ENCODE data around the gene VSTM2L.
"Not testable (repeated sequence)": the region's sequence is repeated elsewhere in the genome, so short reads cannot be mapped to it uniquely, and the experiment has no call there.

VSTM2L gene

DNA sequence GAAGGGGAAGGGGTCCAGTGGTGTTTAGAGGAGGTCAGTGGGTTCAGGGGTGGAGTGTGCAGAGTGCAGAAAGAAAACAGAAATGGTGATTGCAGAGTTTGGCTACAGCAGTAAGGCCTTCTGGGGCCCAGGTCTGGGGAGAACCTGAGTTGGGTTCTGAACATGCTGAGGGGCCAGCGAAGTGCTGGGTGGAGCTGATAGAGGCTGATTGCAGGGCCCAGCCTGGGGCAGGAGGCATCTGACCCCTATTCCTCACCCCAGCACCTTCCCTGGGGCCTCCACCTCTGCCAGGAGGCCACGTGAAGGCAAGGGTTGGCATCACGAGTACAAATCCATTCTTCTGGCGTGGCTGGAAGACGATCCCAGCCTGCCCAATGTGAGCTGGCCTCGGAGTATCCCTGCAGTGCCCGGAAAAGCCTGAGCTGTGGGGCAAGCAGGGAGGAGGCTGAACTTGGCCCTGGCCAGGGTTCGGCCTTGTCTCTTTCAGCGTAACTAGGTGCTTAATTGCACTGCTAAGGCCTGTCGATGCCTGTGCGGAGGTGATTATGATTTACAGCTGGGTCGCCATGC is 35.3 kb downstream of the VSTM2L start:
- no peak for DNase-seq (ENCODE audit: low read depth)

DNA sequence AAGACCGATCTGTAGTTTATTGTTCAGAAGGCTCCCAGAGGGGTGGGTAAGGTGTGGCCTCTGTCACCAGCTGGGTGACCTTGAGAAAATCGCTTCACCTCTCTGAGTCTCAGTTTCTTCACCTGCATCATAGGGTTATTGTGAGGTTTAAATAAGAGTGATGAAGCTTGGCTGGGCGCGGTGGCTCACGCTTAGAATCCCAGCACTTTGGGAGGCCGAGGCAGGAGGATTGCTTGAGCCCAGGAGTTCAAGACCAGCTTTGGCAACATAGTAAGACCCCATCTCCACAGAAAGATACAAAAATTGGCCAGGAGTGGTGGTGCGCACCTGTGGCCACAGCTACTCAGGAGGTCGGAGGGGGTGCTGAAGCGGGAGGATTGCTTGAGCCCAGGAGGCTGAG is 36.0 kb downstream of the VSTM2L start:
- DNase-seq (ENCODE audit: low read depth), result no peak

DNA sequence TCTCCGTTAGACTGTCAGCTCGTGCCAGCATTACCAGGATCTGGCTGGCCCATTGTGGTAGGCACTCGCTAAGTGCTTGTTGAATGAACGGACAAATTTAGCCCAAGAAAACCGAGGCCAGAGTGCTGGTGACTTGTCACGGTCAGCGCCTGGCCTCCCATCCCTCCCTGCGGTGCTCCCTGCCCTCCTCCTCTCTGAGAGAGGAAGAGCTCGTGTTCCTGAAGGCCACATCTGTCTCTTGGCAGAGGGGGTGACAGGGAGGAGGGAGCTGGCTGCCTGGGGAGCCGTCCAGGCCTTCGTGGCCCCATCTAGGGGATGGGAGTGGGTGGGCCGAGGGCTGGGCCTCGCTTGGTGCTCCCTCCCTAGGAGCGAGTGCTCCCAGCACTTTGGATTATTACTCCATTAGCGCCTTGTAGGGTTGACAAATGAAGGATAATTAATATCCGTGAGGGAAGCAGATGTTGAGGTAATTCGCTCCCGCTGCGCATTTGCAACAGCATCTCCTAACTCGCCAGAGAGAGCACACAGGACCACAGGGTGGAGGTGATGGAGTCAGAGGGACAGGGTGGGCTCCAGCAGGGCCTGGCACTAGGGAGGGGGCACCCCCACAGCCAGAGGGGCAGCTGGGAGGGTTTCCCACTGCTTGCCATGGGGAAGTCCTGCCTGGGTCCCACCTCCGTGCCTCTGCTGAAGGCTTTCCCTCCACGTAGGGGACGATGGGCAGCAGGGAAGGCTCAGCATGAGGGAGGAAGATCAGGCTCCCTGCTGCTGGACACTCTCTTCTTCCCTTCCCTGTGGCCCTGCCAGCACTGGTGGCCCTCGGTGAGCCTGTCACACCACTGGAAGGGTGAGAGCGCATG is 37.0 kb downstream of the VSTM2L start:
- no peak for DNase-seq (ENCODE audit: low read depth)

DNA sequence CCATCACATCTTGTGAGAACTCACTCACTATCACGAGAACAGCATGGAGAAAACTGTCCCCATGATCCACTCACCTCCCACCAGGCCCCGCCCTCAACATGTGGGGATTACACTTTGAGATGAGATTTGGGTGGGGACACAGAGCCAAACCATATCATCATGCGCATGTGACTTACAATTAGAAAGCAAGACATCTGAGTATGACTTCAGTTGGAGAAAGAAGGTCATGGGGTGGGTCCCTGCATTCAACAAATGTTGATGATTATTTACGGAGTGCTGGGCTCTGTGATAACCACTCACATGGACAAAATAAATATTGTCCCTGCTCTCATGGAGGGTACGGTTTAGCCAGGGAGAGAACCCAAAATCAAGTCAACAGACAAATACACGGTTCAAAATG is 37.9 kb downstream of the VSTM2L start:
- no peak for DNase-seq (ENCODE audit: low read depth)

DNA sequence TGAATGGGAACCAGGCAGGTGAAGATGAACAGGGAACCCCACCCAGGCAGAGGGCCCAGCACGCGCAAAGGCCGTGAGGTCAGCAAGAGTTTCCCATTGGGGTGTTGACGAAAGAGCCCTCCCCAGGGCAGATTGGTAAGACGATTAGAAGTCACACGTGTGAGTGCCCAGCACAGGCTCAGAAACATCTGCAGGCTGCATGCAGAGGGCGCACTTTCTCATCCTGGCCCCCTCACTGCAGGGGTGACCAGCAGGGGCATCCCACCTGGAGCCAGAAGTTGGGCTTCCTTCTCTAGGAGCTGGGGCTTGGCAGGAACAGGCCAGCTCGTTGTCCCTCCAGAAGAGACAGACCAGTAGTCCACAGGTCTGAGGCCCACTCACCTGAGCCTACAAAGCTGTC is 38.4 kb downstream of the VSTM2L start:
- DNase-seq (ENCODE audit: low read depth), result no peak

DNA sequence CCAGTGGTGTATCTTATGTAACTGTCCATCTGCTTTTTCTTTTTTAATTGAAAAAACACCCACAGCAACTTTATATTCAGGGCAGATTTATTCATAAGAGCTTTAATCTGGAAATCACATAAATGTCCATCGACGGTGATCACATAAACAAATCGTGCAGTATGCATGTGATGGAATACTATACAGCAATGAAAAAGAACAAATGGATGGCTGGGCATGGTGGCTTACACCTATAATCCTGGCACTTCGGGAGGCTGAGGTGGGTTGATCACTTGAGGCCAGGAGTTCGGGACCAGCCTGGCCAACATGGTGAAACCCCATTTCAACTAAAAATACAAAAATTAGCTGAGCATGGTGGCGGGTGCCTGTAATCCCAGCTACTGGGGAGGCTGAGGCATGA is 39.1 kb downstream of the VSTM2L start:
- DNase-seq (ENCODE audit: low read depth), result no peak

DNA sequence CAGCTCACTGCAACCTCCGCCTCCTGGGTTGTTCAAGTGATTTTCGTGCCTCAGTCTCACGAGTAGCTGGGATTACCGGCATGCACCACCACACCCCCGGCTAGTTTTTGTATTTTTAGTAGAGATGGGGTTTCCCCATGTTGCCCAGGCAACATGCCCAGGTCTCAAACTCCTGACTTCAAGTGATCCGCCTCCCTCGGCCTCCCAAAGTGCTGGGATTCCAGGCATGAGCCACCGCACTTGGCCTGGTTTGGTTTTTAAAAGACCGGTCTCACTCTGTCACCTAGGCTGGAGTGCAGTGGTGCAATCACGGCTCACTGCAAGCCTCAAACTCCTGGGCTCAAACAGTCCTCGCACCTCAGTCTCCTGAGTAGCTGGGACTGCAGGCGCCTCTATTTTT is 40.1 kb downstream of the VSTM2L start:
- no peak for DNase-seq (ENCODE audit: low read depth)

DNA sequence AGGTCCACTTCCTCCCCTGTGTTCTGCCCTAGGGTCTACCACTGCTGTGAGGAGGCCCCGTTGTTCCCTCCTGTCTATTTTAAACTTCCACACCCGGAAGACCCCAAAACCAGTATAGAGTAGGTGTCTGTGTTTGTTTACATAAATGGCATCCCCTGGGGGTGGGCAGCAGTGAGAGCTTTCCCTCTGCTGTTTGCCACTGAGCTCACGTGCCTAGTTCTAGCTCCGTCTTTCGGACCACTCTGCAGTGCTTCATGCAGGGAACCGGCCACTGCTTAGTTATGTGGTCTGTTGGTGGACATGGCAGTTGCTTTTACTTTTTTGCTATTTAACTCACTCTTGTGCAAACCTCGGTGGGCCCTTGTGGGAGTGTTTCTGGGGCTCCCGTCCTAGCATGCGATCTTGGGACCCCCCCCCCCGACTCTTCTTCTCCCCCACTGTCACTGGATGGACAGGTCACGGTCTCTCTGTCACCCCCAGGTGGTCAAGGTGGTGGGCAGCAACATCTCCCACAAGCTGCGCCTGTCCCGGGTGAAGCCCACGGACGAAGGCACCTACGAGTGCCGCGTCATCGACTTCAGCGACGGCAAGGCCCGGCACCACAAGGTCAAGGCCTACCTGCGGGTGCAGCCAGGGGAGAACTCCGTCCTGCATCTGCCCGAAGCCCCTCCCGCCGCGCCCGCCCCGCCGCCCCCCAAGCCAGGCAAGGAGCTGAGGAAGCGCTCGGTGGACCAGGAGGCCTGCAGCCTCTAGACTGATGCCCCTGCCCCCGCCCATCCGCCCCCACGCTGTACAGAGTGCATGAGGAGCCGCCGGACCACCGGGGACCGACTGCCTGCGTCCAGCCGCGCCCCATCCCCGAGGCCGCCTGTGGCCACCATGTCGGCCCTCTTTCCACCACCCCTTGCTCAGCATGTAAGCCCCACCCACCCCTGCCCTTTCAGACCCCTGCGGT is 40.9 kb downstream of the VSTM2L start:
- no peak for DNase-seq (ENCODE audit: low read depth)

DNA sequence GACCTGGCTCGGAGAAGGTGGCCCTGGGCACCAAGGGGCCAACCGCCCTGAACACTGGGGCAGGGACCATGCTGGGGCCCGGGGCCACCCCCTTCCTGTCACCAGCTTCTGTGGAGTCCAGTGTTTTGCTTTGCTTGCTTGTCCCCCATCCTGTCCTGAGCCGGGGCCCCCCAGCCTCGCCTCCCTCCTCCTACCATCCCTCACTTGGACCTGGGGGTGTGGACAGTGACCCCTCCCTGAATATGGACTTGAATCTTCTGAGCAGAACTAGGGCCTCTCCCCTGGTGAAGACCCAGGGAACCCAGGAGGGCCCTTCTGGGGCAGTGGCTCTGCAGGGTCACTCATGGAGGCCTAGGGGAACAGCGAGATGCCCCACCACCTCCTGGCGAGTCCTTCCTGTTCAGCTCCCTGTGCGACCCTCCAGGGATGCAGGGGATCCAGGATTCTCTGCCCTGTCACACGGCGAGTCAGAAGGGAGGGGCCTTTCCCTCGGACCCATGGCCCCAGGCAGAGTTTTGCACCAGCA is 41.6 kb downstream of the VSTM2L start:
- DNase-seq (ENCODE audit: low read depth), result no peak

DNA sequence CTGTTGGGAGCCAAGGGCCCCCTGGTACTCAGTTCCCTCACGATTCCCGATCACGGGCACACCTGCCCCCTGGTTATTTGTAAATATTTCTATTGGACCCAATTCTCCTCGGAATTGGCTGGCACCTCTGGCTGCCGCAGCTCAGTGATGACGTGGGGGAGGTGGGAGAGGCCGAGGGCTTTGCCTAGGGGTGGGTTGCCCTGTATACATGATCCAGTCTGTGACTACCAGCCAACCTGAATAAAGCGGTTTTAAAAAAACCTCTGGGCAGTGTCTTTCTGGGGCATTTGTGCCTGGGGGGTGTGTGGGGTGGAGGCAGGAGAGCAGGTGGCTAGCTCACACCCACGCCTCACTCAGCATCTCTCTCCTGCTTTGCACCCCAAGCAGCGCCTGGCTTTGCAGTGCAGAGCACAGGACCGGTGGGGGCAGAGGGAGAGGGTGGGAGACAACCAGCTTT is 42.2 kb downstream of the VSTM2L start:
- DNase-seq (ENCODE audit: low read depth), result no peak

DNA sequence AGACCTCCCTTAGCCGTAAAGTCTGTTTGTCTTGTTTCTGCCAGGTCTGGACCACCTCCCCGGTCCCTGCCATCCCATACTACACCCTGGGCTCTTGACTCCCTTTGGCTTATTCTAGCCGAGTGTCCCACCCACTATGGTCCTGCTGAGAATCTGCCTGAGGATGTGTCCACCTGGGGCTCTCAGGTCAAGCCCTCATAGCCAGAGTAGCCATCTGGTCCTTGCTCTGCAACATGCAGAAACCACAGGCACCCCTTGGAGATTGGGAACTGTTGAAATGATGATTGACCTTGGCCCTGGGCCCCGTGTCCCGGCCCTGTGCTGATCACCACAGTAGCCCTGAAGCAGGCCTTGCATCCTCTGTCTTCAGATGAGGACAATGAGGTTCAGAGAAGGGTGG is 44.0 kb downstream of the VSTM2L start:
- DNase-seq (ENCODE audit: low read depth), result no peak

DNA sequence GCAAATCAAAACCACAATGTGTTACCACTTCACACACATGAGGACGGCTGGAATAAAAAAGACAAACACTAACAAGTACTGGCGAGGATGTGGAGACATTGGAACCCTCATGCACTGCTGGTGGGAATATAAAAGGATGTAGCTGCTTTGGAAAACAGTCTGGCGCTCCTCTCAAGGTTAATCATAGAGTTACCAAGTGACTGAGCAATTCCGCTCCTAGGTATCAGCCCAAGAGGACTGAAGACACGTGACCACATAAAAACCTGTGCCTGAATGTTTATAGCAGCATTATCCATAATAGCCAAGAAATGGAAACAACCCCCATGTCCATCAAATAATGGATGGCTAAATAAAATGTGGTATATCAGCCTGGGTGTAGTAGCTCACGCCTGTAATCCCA is 45.0 kb downstream of the VSTM2L start:
- no peak for DNase-seq (ENCODE audit: low read depth)

DNA sequence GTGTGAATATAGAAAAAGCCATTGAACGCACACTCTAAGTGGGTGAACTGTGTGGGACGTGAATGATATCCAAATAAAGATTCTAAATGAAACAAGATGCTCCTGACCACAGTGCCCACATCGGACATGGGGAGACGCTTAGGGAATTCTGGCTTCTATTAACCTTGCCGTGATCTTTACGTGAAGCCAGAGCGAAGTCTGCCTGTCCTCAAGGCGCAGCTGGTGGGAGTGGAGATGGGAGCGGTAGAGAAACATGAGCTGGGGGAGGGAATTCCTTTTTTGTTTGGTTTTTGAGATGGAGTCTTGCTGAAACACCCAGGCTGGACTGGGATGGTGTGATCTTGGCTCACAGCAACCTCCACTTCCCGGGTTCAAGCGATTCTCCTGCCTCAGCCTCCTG is 46.0 kb downstream of the VSTM2L start:
- no peak for DNase-seq (ENCODE audit: low read depth)

DNA sequence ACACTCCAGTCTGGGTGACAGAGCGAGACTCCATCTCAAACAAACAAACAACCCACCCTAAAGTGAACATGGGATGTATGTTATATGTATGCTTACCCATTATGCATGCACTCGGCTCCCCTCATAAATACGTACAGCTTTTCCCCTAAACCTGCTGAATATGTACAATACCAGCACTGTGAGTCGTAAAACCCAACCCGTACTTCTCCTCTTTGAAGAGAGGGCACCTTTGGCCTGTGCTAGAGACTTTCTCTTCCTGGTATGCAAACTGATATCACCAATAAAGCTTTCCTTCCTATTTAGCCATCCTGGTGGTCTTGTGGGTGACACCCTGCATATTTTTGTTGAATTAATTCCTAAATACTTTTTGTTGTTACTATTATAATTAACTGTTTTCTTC is 51.3 kb downstream of the VSTM2L start:
- DNase-seq (ENCODE audit: low read depth), result no peak

DNA sequence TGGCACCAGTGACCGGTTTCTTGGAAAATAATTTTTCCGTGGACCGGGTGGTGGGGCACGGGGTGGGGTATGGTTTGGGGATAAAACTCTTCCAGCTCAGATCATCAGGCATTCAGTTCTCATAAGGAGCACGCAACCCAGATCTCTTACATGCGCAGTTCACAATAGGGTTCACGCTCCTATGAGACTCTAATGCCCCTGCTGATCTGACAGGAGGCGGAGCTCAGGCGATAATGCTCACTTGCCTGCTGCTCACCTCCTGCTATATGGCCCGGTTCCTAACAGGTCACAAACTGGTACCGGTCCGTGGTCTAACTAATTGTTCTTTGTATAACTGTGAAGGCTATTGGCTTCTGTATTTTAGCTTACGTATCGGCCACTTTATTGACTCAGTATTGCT is 51.7 kb downstream of the VSTM2L start:
- no peak for DNase-seq (ENCODE audit: low read depth)

DNA sequence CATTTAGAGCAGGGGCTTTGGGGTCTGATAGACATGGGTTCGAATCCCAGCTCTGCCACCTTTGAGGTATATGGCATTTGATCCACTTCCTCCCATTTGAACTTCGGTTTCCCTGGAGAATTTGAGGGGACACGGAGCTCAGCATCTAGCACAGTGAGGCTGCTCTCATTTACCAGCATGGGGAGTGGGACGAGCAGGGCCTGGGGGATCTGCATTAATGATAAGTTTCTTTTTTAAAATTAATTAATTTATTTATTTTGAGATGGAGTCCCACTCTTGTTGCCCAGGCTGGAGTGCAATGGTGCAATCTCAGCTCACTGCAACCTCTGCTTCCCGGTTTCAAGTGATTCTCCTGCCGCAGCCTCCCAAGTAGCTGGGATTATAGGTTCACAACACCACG is 52.6 kb downstream of the VSTM2L start:
- DNase-seq (ENCODE audit: low read depth), result no peak

DNA sequence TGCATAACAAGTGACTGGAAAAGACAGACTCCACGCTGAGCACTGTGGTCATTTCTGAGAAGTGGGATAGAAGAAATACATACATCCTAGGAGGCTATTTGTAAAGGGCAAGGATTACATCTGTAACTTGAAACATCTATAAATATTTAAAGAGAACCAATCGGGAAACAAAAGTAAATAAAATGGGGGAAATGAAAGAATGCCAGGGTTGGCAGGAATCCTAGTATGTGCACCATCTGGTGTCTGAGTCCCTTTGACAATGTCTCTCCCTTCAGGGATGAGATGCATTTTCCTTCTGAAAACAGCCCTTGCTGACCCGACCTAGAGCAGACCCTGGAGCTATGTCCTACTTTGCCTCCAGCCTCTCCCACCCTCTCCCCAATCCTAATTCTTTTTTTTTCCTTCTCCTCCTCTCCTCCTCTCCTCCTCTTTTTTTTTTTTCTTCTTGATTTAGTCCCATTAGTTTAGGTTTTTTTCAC is 53.2 kb downstream of the VSTM2L start:
- no peak for DNase-seq (ENCODE audit: low read depth)

DNA sequence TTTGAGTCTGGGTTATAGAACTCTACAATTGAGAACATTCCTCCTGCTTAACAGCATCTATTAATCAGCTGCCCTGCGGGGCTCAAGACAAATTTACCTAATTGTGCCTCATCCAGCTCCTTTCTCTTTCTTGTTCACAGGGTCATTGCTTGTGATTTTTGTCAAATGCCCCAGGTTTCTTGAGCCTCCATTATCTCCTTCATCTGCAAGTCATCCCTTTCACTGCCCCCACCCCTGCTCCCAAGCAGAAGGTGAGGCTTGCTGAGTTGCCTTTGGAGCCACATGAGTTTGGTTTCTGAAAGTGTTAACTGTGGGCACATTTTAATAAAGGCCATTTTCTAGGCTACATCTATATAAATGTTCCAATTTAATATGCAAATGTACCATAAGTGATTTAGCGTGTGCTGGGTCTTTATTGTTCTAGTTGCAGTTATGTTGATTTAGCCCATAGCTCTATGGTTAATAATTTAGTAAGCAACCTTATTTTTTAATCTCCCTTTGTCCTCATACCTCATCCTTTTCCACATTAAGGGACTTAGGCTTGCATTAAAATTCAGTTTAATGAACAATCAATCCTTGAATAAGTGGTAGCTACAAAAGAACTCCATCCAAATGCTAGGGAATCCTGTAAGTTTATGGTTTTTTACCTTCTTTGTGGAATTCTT is 56.1 kb downstream of the VSTM2L start:
- DNase-seq (ENCODE audit: low read depth), result no peak

DNA sequence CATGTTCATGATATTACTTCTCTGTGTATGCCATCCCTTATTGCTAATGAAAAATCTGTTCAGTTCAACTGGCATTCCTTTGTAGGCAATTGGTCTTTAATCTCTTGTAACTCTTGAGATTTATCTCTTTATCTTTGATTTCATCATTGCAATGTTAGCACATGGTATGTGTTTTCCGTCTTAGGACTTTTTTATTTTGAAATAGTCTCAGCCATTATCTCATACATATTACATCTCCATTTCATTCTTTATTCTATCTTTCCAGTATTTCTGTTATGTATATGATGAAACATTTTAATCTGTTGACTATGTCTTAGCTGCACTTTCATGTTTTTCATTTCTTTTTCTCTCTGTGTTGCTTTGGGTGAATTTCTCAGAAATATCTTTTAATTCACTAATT is 58.1 kb downstream of the VSTM2L start:
- DNase-seq (ENCODE audit: low read depth), result peak; percentile 75

DNA sequence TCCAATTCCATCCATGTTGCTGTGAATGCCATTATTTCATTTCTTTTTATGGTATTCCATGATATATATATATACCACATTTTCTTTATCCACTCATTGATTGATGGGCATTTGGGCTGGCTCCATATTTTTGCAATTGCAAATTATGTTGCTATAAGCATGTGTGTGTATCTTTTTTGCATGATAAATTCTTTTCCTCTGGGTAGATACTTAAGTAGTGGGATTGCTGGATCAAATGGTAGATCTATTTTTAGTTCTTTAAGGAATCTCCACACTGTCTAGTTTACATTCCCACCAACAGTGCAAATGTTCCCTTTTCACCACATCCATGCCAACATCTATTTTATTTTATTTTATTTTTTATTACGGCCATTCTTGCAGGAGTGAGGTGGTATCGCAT is 60.6 kb downstream of the VSTM2L start:
- DNase-seq (ENCODE audit: low read depth), result not testable (repeated sequence)

DNA sequence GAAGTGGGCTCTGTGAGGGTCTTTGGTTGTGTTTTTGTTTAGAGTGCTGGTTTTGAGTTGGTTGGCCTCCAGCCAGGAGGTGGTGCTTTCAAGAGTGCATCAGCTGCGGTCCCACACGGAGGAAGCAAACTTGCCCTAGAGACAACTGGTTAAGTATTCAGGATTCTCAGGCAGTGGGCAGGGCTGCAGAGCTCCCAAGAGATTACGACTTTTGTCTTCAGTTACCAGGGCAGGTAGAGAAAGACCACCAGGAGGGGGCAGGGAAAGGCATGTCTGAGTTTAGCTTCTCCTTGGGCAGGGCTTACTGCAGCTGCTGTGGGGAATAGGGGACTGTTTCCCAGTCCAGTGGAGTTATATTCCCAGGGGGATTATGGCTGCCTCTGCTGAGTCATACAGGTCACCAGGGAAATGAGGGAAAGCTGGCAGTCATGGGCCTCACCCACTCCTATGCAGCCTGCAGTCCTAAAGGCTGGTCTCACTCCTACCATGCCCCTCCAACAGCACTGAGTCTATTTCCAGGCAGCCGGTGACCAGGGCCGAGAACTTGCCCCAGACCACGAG is 66.0 kb downstream of the VSTM2L start:
- peak; percentile 25 for DNase-seq (ENCODE audit: low read depth)
